ENCODE results near the gene CDH26. TPM values are rescaled to one million over a fixed set of nuclear protein-coding genes. Genes with fewer than 3 reads are reported as not detected.

CDH26 gene
- total and polyA plus RNA-seq, 9 of the 15 experiments (the other 6 are each of a cell fraction or from before 2014, with no cell fraction given) = 0.07 to 0.13 (median 0.10) TPM; not detected in 4

GRCh38 chr20:59933849-59934585 is 24.2 kb upstream of the CDH26 start (continued):
- no peak for TF ChIP-seq RREB1 (CRISPR knock-in tag; IDR thresholded peaks at IDR 0.05)
- 0 out of 2 replicates have a peak, but pooled peaks have one; percentile 28 for TF ChIP-seq ZNF592 (IDR thresholded peaks at IDR 0.05)
- peak; percentile 60 for TF ChIP-seq MYC (IDR thresholded peaks at IDR 0.05; ENCODE audit: low read depth, low read length)
- no peak for TF ChIP-seq MYC (CRISPR knock-in tag; IDR thresholded peaks at IDR 0.05; ENCODE audit: borderline replicate concordance, low read depth)
